Fibroblast of pulmonary artery (primary cell): ENCODE data around the gene RTKN.

ENCODE experiments used
- DNase-seq: peaks from one replicate; pipeline ENCODE4 v3.0.0-alpha.2; 2010; ENCODE audit warnings: low read depth
- H3K4me3 ChIP-seq: replicated peaks from 2 replicates; pipeline ENCODE4 v1.5.1; 2011; ENCODE audit warnings: low read depth, mild to moderate bottlenecking, control low read depth, low read length, moderate library complexity
- TF ChIP-seq, protein P1 (sequence below): IDR thresholded peaks from 2 replicates; pipeline ENCODE4 v1.5.1; 2011; ENCODE audit warnings: mild to moderate bottlenecking, control low read depth, low read length, inconsistent platforms; ENCODE audit errors: missing control alignments

RTKN gene

DNA sequence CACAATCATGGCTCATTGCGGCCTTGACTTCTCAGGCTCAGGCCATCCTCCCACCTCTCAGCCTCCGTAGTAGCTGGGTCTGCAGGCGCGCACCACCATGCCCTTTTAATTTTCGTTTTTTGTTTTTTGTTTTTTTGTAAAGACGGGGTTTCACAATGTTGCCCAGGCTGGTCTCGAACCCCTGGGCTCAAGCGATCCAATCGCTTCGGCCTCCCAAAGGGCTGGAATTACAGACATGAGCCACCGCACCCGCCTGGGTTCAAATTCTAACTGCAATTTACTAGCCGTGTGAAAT is 49.3 kb downstream of the RTKN start:
- no peak overlapping the region for H3K4me3 ChIP-seq
- TF ChIP-seq, protein P1, sequence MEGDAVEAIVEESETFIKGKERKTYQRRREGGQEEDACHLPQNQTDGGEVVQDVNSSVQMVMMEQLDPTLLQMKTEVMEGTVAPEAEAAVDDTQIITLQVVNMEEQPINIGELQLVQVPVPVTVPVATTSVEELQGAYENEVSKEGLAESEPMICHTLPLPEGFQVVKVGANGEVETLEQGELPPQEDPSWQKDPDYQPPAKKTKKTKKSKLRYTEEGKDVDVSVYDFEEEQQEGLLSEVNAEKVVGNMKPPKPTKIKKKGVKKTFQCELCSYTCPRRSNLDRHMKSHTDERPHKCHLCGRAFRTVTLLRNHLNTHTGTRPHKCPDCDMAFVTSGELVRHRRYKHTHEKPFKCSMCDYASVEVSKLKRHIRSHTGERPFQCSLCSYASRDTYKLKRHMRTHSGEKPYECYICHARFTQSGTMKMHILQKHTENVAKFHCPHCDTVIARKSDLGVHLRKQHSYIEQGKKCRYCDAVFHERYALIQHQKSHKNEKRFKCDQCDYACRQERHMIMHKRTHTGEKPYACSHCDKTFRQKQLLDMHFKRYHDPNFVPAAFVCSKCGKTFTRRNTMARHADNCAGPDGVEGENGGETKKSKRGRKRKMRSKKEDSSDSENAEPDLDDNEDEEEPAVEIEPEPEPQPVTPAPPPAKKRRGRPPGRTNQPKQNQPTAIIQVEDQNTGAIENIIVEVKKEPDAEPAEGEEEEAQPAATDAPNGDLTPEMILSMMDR = no peak

DNA sequence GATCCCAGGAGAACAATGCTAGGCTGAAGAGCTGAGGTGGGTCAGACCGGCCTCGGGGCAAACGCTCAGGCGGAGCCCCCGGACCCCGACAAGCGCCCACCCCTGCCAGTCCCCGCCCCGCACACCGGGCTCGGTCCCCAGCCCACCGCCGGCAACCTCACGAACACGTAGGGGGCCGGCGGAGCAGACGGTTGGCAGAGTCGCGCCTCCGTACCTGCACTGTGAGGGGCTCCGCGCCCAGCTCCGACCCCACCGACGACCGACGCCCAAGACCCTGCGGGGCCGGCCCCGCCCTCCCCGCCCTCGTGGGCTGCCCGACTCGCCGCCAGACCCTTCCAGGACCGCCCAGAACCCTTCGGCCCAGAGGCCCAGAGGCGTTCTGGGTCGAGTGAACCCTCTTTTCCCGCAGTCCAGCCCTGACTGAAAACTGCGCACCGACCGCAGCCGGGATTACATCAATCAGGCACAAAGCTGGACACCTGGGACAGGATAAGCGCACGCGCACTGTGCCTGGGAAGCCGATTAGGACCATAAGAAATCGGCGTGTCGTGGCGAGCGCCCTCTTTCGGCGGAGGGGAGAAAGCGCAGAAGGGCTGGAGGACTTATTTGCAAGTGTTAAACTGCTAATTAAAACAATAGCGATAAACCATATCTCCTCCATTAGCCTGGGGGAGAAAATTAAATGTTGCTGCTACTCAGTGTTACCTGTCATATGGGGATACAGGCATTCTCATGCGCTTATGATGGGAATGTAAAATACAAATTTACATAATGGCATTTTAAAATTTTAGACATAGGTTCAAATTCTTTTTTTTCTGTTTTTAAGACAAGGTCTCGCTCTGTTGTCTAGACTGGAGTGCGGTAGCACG is 49.9 kb downstream of the RTKN start:
- TF ChIP-seq, protein P1 = no peak
- H3K4me3 ChIP-seq = peak overlapping the region; percentile 95
- peak; percentile 92 for DNase-seq

More for the DNA sequence above, 49.3 kb downstream of the RTKN start:
- no peak for DNase-seq

DNA sequence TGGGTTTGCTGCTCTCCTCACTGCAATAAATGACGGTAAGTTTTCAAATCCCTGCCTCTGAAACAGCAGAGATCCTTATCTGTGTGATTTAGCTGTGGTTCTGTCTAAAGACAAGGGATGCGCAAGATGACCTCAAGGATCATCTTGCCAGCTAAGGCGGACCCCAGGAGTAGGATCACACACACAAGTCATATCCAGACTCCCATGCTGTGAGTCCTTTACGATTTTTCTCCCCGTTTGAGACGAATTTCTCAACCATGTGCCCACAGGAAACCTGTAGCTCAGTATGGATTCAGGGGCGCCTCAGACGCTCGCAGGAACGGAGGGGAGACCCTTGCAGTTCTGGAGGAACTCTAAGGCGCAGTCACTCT is 50.5 kb downstream of the RTKN start:
- DNase-seq = no peak
- TF ChIP-seq, protein P1 = no peak

DNA sequence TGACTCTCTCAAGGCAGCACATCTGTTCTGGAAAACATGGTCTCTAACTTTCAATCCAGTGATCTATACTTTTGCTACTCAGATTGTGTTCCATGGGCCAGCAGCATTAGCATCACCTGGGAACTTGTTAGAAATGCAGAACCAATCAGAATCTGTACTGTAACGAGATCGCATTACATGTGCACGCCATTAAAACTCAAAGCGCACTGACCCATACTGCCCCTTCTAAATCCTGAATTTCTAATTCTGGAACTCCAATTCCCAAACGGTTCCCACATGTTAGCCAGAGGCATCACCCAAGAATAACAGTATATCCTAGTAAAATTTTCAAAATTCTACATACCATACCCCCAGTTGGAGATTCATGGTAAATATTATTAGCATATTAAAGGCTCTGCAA is 51.1 kb downstream of the RTKN start:
- DNase-seq = no peak
- TF ChIP-seq, protein P1 = no peak
- H3K4me3 ChIP-seq = peak overlapping the region; percentile 95

More for the DNA sequence above, 50.5 kb downstream of the RTKN start:
- H3K4me3 ChIP-seq = peak overlapping the region; percentile 95

DNA sequence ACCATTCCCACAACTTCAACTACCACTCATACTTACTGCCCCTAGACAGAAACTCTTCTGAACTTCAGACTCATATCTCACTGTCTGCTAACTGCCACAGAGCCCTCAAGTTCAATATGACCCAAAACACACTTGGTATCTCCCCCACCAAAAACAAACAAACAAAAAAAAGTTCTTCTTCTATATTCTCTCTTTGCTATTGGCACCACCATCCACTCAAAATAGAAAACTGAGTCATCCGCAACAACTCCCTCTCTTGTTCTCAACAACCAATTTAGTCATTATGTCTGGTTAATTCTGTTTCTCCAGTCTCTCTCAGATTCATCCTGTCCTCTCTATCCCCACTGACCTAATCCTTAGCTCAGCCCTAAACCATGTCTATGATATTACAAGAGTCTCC is 54.4 kb downstream of the RTKN start:
- no peak for DNase-seq
- TF ChIP-seq, protein P1 = no peak
- H3K4me3 ChIP-seq = no peak overlapping the region

DNA sequence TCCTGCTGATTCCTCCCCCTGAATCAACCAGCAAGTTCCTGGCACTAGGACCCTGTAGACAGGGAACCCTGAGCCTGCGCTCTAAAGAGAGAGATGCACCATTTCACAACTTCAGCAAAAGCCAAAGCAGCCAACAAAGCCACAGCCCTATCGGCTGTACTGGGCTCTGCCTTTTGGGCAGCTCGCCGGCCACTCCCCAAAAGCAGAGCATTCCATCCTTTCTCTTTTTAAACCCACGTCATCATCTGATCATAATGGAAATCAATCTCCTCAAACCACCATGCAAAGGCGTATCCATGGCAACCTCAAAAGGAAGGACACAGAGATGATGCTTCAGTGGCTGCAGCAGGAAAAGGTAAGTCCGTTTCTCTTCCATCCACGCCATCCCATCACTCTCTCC is 56.3 kb downstream of the RTKN start:
- DNase-seq = no peak
- TF ChIP-seq, protein P1 = no peak
- H3K4me3 ChIP-seq = no peak overlapping the region

DNA sequence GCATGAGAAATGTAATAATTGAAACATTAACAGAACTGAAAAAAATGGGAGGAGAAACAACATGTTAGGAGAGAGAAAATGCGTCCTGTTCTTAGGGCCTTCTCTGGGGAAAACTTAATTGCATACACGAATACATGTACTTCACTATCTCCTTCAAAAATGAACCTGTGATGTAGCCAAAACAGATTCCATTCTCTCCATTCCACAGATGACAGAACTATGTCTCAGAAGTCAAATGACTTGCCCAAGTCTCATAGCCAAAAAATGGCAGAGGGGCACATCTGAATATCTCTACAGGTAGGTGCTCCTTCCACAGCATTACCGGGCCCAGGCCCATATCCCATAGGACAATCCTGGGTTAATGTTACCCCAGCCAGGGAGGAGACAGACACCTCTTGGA is 57.7 kb downstream of the RTKN start:
- TF ChIP-seq, protein P1 = no peak
- no peak overlapping the region for H3K4me3 ChIP-seq
- DNase-seq = peak; percentile 38
